GM12878 (cell line): ENCODE measurements around the gene TMEM150B. TPM values are rescaled to one million over a fixed set of nuclear protein-coding genes. Genes with fewer than 3 reads are reported as not detected.

Source experiments
- CBX5 ChIP-seq: sonication (generic); IDR thresholded peaks from 2 replicates; pipeline ENCODE4 v1.6.1; 2016; ENCODE audit warnings: low read depth, moderate library complexity, mild to moderate bottlenecking, inconsistent platforms
- E2F8 ChIP-seq: fragments of 450-650 bp; IDR thresholded peaks from 2 replicates; pipeline ENCODE4 v1.6.1; 2018; ENCODE audit warnings: mild to moderate bottlenecking, low read depth, moderate library complexity; ENCODE audit not compliant: partially characterized antibody
- EGR1 ChIP-seq, 2 experiments: IDR thresholded peaks; 1 replicate in 1 of 2; 2 replicates in 1 of 2; pipeline ENCODE4 v1.6.1; 2011 to 2012; ENCODE audit warnings: low read depth in 2 of 2, low read length in 2 of 2, borderline replicate concordance in 1 of 2, mild to moderate bottlenecking in 1 of 2, moderate library complexity in 1 of 2
- HDGF ChIP-seq: fragments of 450-650 bp; IDR thresholded peaks from 2 replicates; pipeline ENCODE4 v1.6.1; 2016; ENCODE audit warnings: antibody characterized with exemption
- MLLT1 ChIP-seq: fragments of 450-650 bp; IDR thresholded peaks from 2 replicates; pipeline ENCODE4 v1.6.1; 2016; ENCODE audit warnings: mild to moderate bottlenecking
- MYB ChIP-seq: fragments of 150-350 bp; IDR thresholded peaks from 2 replicates; pipeline ENCODE4 v1.6.1; 2014; ENCODE audit warnings: mild to moderate bottlenecking, low read depth, low read length, borderline replicate concordance
- RBBP5 ChIP-seq: fragments of 200-600 bp; sonication (generic); conservative IDR thresholded peaks from 2 replicates; pipeline ENCODE4 v1.6.1; 2016
- SMAD1 ChIP-seq: fragments of 450-650 bp; IDR thresholded peaks from 2 replicates; pipeline ENCODE4 v1.6.1; 2018; ENCODE audit warnings: mild to moderate bottlenecking, low read depth; ENCODE audit not compliant: partially characterized antibody
- USF2 ChIP-seq: IDR thresholded peaks from 2 replicates; pipeline ENCODE4 v1.6.1; 2011; ENCODE audit warnings: low read depth, low read length, improper control_type of control experiment, borderline replicate concordance
- ZNF217 ChIP-seq: fragments of 450-650 bp; IDR thresholded peaks from 2 replicates; pipeline ENCODE4 v1.6.1; 2017; ENCODE audit warnings: antibody characterized with exemption, mild to moderate bottlenecking
- ZNF384 ChIP-seq: IDR thresholded peaks from 2 replicates; pipeline ENCODE4 v1.6.1; 2012; ENCODE audit warnings: low read depth, mild to moderate bottlenecking, low read length, improper control_type of control experiment, borderline replicate concordance
- polyA plus RNA-seq, 11 experiments: library from polyadenylated mRNA; depleted of rRNA in 4 of 11; unstranded in 6 of 11; stranded (reverse) in 5 of 11; fragments of >200 nt; fragmentation: Nextera tagmentation in 4 of 11; fragmentation: Illumina TruSeq in 1 of 11; extraction: Ambion mirVana in 4 of 11; extraction: Trizol in 1 of 11; gene quantifications; 1 replicate in 1 of 11; 2 replicates in 10 of 11; pipeline versions ENCODE4 v1.2.1 to v1.2.3, GENCODE V29; 2011 to 2016; ENCODE audit warnings: inconsistent platforms in 2 of 11, missing spikeins in 2 of 11, low read depth in 1 of 11
- total RNA-seq, 4 experiments: library from RNA; depleted of rRNA in 3 of 4; stranded (reverse); fragments of >200 nt in 3 of 4; fragmentation: Illumina TruSeq in 1 of 4; extraction: Trizol in 1 of 4; gene quantifications; 2 replicates each; pipeline versions ENCODE4 v1.2.1 to v1.2.3, GENCODE V29; 2013 to 2021

TMEM150B gene
- total and polyA plus RNA-seq, 10 of the 15 experiments (the other 5 are each of a cell fraction or from before 2014, with no cell fraction given) = 0.09 to 0.23 (median 0.18) TPM; not detected in 6

- no peak for TF ChIP-seq EGR1 (IDR thresholded peaks at IDR 0.05; ENCODE audit: borderline replicate concordance in 1 of 2, low read depth in 2 of 2, low read length in 2 of 2)
- TF ChIP-seq ZNF384 = no peak
- no peak for TF ChIP-seq HDGF
- TF ChIP-seq MYB = no peak
- no peak for TF ChIP-seq RBBP5
- no peak for TF ChIP-seq SMAD1
- no peak for TF ChIP-seq CBX5
- no peak for TF ChIP-seq USF2
- no peak for TF ChIP-seq ZNF217
- TF ChIP-seq E2F8 = no peak
- TF ChIP-seq MLLT1 = no peak
These were observed 37.2 kb upstream of the TMEM150B start (continued) for GRCh38 chr19:55362174-55362989.
